AG04449 (cell line): ENCODE data around the gene HBA1.

ENCODE experiments used
- CTCF ChIA-PET: fragments of 350-600 bp; formaldehyde crosslinking; extraction: SDS; loops from one replicate; lab custom pipeline; 2021; ENCODE audit warnings: antibody characterized with exemption; lab: Yijun Ruan, JAX
- POLR2A ChIA-PET: fragments of 400-600, 350-600 bp; formaldehyde crosslinking; extraction: SDS; loops from one replicate; lab custom pipeline; 2020; ENCODE audit warnings: antibody characterized with exemption, inconsistent platforms; lab: Yijun Ruan, JAX
- DNase-seq: peaks from one replicate; pipeline ENCODE4 v3.0.0-alpha.2; 2010; ENCODE audit warnings: low read depth, low spot score
- H3K4me3 ChIP-seq: 2 replicates; pipeline ENCODE4 v1.5.1; 2011; ENCODE audit warnings: low read depth, mild to moderate bottlenecking, control low read depth, low read length
- TF ChIP-seq, protein P1 (sequence below): IDR thresholded peaks from one replicate; pipeline ENCODE4 v1.5.1; 2011; ENCODE audit warnings: mild to moderate bottlenecking, moderate library complexity, low read length, control low read depth, inconsistent platforms; ENCODE audit not compliant: insufficient read depth; ENCODE audit errors: missing control alignments

HBA1 gene

DNA sequence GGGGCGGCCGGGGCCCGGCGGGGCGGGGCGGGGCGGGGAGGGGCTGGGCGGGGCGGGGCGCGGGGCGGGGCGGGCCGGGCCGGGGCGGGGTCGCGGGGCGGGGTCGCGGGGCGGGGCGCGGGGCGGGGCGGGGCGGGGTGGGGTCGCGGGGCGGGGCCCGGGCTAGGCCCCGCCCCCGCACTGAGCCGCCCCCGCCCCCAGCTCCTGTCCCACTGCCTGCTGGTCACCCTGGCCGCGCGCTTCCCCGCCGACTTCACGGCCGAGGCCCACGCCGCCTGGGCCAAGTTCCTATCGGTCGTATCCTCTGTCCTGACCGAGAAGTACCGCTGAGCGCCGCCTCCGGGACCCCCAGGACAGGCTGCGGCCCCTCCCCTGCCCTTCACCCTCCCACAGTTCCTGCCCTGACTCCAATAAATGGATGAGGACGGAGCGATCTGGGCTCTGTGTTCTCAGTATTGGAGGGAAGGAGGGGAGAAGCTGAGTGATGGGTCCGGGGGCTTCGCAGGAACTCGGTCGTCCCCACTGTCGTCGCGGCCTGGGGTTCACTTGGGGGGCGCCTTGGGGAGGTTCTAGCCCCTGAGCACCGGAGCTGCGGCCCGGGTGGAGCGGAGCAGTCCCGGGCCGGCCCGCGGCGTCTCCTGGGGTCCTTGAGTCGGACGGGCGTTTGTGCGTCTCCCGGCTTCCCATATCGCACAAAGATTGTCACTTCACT lies 11.5 kb upstream of the HBA1 start:
- ChIA-PET CTCF (interaction anchor here (0.7 to 1.7 kb wide), 2 partner anchors 58 to 99 kb away, joined by 4 read pairs; no protein-coding TSS in a partner anchor), POLR2A (no interaction called here)
- DNase-seq, result no peak
- TF ChIP-seq, protein P1, sequence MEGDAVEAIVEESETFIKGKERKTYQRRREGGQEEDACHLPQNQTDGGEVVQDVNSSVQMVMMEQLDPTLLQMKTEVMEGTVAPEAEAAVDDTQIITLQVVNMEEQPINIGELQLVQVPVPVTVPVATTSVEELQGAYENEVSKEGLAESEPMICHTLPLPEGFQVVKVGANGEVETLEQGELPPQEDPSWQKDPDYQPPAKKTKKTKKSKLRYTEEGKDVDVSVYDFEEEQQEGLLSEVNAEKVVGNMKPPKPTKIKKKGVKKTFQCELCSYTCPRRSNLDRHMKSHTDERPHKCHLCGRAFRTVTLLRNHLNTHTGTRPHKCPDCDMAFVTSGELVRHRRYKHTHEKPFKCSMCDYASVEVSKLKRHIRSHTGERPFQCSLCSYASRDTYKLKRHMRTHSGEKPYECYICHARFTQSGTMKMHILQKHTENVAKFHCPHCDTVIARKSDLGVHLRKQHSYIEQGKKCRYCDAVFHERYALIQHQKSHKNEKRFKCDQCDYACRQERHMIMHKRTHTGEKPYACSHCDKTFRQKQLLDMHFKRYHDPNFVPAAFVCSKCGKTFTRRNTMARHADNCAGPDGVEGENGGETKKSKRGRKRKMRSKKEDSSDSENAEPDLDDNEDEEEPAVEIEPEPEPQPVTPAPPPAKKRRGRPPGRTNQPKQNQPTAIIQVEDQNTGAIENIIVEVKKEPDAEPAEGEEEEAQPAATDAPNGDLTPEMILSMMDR, result no peak
- H3K4me3 ChIP-seq, result no peak overlapping the region

DNA sequence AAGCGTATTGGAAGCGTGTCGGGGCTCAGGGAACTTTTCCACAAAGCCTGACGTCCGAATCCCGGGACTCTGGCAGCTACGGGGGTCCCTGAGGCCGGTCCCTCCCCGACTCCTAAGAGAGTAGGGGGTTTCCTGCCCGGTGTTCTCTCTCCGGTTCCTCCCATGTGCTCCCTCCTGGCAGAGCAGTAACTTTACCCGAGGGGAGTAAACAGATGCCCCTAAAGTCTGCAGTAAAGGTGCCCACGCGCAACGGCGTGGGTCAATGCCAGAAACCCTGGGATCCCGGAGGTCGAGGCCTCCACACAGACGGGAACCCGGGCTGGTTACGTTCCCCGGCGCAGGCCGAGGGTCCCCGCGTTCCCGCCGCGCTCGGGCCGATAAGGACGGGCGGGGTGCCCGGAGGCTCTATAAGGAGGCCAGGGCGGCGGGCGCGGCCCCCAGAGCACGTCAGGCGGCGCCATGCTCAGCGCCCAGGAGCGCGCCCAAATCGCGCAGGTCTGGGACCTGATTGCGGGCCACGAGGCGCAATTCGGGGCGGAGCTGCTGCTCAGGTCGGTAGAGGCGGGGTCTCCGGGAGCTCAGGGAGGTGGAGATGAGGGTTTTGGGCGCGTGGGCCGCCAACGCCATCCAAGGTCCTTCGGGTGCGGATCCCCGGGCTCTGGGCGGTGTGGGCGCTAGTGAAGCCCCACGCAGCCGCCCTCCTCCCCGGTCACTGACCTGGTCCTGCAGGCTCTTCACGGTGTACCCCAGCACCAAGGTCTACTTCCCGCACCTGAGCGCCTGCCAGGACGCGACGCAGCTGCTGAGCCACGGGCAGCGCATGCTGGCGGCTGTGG lies 10.7 kb upstream of the HBA1 start, which contains the start of gene HBM:
TSS of gene HBM (plus strand) at position 440 of the 836 bp plus-strand sequence. CDS start at position 460, 20 bp downstream.
- TF ChIP-seq, protein P1, result no peak
- H3K4me3 ChIP-seq, result no peak within 1 kb of the TSS
- ChIA-PET POLR2A (no interaction called here), CTCF (interaction anchor here (0.6 to 2.0 kb wide), 7 partner anchors 26 to 100 kb away, joined by 3 to 6 read pairs (median 3); no protein-coding TSS in a partner anchor)
- DNase-seq, result no peak

DNA sequence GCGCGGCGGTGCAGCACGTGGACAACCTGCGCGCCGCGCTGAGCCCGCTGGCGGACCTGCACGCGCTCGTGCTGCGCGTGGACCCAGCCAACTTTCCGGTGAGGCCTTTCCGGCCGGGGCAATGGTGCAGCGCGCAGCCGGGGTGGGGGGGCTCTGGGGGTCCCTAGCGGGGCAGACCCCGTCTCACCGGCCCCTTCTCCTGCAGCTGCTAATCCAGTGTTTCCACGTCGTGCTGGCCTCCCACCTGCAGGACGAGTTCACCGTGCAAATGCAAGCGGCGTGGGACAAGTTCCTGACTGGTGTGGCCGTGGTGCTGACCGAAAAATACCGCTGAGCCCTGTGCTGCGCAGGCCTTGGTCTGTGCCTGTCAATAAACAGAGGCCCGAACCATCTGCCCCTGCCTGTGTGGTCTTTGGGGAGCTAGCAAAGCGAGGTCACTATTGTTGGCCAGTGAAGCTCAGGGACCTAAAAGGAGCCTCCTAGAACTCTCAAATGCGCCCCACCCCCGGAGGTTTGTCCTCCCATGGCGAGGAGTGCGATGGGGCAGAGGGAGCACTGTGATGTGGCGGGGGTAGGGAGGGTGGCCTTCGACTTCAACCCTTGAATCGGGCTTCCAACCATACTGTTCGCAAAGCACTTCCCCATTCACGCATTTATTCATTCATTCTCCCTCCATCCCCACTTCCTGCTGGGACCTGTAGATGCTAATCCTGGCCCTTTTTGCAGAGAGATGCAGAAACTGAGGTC lies 9.9 kb upstream of the HBA1 start:
- CTCF ChIA-PET, result interaction anchor here (1.0 to 2.2 kb wide), 6 partner anchors 15 to 101 kb away, joined by 3 to 14 read pairs (median 4); no protein-coding TSS in a partner anchor
- POLR2A ChIA-PET, result no interaction called here
- H3K4me3 ChIP-seq, result no peak overlapping the region
- TF ChIP-seq, protein P1, result no peak
- DNase-seq, result no peak

DNA sequence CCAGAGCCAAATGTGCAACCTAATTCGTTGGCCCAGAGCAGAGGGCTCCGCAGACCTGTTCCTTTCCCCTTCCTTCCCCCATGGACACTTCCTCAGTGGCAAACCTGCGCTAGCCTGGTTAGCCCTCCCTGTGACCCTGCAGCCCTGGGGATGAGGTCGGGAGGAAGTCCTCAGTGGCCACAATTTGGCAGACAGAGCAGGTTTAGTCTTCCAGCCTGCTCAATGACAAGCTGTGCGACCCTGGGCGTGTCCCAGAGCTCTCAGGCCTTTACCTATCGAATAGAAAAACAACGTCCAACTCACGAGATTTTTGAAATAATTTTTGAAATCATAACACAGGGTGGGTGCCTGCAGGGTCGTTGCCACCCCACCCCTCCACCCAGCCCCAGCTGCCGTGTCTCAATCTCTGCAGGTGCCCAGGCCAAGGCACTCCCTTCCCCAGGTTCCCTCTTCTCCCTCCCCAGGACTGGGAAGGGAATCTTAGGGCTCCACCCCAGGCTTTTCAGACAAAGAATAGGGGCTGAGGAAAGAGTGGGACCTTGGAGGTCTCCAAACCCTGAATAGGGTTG lies 9.3 kb upstream of the HBA1 start:
- TF ChIP-seq, protein P1, result no peak
- ChIA-PET CTCF (interaction anchor here (1.2 to 2.2 kb wide), 3 partner anchors 14 to 70 kb away, joined by 3 to 14 read pairs (median 6); no protein-coding TSS in a partner anchor), POLR2A (no interaction called here)
- no peak overlapping the region for H3K4me3 ChIP-seq
- DNase-seq, result no peak

DNA sequence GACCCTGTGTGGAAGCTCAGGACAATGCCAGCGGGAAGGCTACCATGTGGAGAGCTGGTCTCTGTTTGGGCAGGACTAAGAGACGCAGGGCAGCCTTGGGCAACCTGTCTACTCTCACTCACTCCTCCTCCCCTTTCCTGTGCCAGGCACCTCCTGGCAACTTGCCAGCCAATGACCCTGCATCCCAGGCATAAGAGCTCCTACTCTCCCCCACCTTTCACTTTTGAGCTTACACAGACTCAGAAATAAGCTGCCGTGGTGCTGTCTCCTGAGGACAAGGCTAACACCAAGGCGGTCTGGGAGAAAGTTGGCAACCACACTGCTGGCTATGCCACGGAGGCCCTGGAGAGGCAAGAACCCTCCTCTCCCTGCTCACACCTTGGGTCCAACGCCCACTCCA lies 8.1 kb upstream of the HBA1 start:
- TF ChIP-seq, protein P1, result no peak
- ChIA-PET POLR2A (no interaction called here), CTCF (interaction anchor here (0.8 to 2.2 kb wide), 2 partner anchors 13 to 72 kb away, joined by 3 to 14 read pairs; no protein-coding TSS in a partner anchor)
- no peak overlapping the region for H3K4me3 ChIP-seq
- no peak for DNase-seq
